Transverse colon (tissue), 3 donors: Measurements from ENCODE around the gene TRRAP.

ENCODE experiments used
- POLR2A ChIP-seq: fragments of 450-650 bp; IDR thresholded peaks from one replicate; pipeline ENCODE4 v1.6.1; 2016; ENCODE audit warnings: antibody characterized with exemption, mild to moderate bottlenecking, moderate library complexity
- POLR2AphosphoS5 ChIP-seq, 3 donors: sonication (generic); formaldehyde crosslinking; IDR thresholded peaks; one replicate each; pipeline ENCODE4 v1.6.1; 2016; ENCODE audit warnings: antibody characterized with exemption in 3 of 3

DNA sequence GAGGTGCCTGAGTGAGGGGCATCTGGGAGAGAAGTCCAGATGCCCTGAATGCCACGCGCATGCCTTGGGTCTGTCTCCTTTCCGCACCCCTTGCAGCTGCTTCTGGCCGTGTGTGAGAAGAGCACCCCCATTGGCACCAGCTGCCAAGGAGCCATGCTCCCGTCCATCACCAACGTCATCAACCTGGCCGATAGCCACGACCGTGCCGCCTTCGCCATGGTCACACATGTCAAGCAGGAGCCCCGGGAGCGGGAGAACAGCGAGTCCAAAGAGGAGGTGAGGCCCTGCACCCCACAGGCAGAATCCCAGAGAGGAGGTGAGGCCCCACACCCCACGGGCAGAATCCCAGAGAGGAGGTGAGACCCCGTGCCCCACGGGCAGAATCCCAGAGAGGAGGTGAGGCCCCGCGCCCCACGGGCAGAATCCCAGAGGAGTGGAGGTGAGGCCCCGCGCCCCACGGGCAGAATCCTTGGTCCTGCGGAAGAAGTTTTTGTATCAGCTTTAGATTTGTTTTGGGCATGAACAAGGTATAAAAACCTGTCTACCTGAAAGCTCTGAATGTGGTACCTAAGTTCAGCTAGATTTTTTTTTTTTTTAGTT lies 91.8 kb downstream of the TRRAP start:
- no peak for TF ChIP-seq POLR2A
- no peak for TF ChIP-seq POLR2AphosphoS5 (IDR thresholded peaks at IDR 0.05)
